Fibroblast of mammary gland (primary cell): Measurements from ENCODE around the gene KCNT1.
A peak's percentile ranks its signal among the peaks of the same experiment; 100 is the strongest.

Experiments
- DNase-seq: peaks from one replicate; pipeline ENCODE4 v3.0.0-alpha.2; 2010; ENCODE audit warnings: low read depth
- H3K4me3 ChIP-seq: 2 replicates; pipeline ENCODE4 v1.5.1; 2011; ENCODE audit warnings: low read depth, mild to moderate bottlenecking, low read length, moderate library complexity; ENCODE audit not compliant: control insufficient read depth
- CTCF ChIP-seq: conservative IDR thresholded peaks from 2 replicates; pipeline ENCODE4 v1.5.1; 2011; ENCODE audit warnings: low read depth, low read length, inconsistent platforms; ENCODE audit not compliant: control insufficient read depth, insufficient read depth

Gene KCNT1

GRCh38 chr9:135692410-135692809, 9.6 kb upstream of the KCNT1 start:
- no peak overlapping the region for H3K4me3 ChIP-seq
- DNase-seq = peak; percentile 17
- TF ChIP-seq CTCF = no peak

GRCh38 chr9:135693265-135693664, 8.7 kb upstream of the KCNT1 start:
- H3K4me3 ChIP-seq = no peak overlapping the region
- DNase-seq = no peak
- TF ChIP-seq CTCF = no peak

- TF ChIP-seq CTCF = no peak
- DNase-seq = no peak
- no peak overlapping the region for H3K4me3 ChIP-seq
Observed at GRCh38 chr9:135693771-135694170, 8.2 kb upstream of the KCNT1 start.

- no peak for TF ChIP-seq CTCF
- no peak overlapping the region for H3K4me3 ChIP-seq
- no peak for DNase-seq
Observed at GRCh38 chr9:135694414-135694813, 7.6 kb upstream of the KCNT1 start.

GRCh38 chr9:135695036-135695435, 6.9 kb upstream of the KCNT1 start:
- DNase-seq = no peak
- TF ChIP-seq CTCF = no peak
- no peak overlapping the region for H3K4me3 ChIP-seq

DNA sequence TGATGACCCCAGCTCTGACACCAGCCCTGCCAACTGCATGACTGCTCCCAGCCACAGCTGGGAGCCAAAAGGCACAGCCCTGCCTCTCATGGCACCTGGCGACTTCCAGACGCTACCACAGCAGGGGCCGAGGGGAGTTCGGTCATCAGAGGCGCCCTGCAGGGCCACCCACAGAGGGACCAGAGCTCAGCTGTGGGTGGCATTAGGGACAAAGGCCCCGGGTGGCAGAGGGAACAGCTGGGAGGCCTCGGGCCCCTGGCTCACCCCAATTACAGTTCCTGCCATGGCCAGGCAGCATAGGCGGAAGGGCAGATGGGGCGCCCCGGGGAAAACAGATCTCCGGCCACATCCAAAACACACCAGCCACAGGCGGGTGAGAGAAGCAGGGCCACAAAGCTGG, 6.3 kb upstream of the KCNT1 start:
- no peak for DNase-seq
- H3K4me3 ChIP-seq = no peak overlapping the region
- no peak for TF ChIP-seq CTCF

GRCh38 chr9:135696446-135696845, 5.5 kb upstream of the KCNT1 start:
- no peak for TF ChIP-seq CTCF
- no peak overlapping the region for H3K4me3 ChIP-seq
- no peak for DNase-seq
